ENCODE measurements around the gene FAAP20.

GRCh38 chr1:2228157-2228594, 33.6 kb upstream of the FAAP20 start, which contains the start of gene SKI:
- TF ChIP-seq EP300 (IDR thresholded peaks at IDR 0.05; ENCODE audit: low read depth) (no peak), POLR2A (IDR thresholded peaks at IDR 0.05) (no peak), CTCF (IDR thresholded peaks at IDR 0.05) (no peak)
